Tibial nerve (tissue), 4 donors: ENCODE data around the gene HES4. TPM values are rescaled to one million over a fixed set of nuclear protein-coding genes. Genes with fewer than 3 reads are reported as not detected.

Source experiments
- DNase-seq, 2 donors: peaks; one replicate each; pipeline ENCODE4 v3.0.0-alpha.2; 2019; ENCODE audit warnings: low spot score in 2 of 2
- H3K27ac ChIP-seq, 4 donors: fragments of 200-600 bp; sonication (generic) in 3 of 4; one replicate each; pipeline ENCODE4 v1.5.1; 2017 to 2019; ENCODE audit warnings: mild to moderate bottlenecking in 1 of 4
- H3K27me3 ChIP-seq, 2 donors: fragments of 200-600 bp; sonication (generic) in 1 of 2; one replicate each; pipeline versions ENCODE4 v1.5.1 to v1.6.0; 2017 to 2019
- H3K36me3 ChIP-seq, 3 donors: fragments of 200-600 bp; sonication (generic); one replicate each; pipeline ENCODE4 v1.5.1; 2018 to 2019
- H3K4me1 ChIP-seq, 4 donors: fragments of 200-600 bp; sonication (generic) in 3 of 4; one replicate each; pipeline ENCODE4 v1.5.1; 2017 to 2019
- H3K4me3 ChIP-seq, 4 donors: fragments of 200-600 bp; sonication (generic) in 3 of 4; one replicate each; pipeline ENCODE4 v1.5.1; 2017 to 2019; ENCODE audit warnings: mild to moderate bottlenecking in 1 of 4, moderate library complexity in 1 of 4
- H3K9me3 ChIP-seq, 4 donors: fragments of 200-600 bp; sonication (generic) in 3 of 4; one replicate each; pipeline ENCODE4 v1.5.1; 2017 to 2019
- CTCF ChIP-seq, 5 experiments: fragments of 200-600 bp in 3 of 5; fragments of 450-650 bp in 2 of 5; sonication (generic) in 3 of 5; IDR thresholded peaks; one replicate each; pipeline ENCODE4 v1.5.1; 2016 to 2019; ENCODE audit warnings: antibody characterized with exemption in 5 of 5, mild to moderate bottlenecking in 3 of 5, moderate library complexity in 2 of 5
- EP300 ChIP-seq, 2 donors: sonication (generic); formaldehyde crosslinking; IDR thresholded peaks; one replicate each; pipeline ENCODE4 v1.6.1; 2017; ENCODE audit warnings: antibody characterized with exemption in 2 of 2, mild to moderate bottlenecking in 1 of 2
- POLR2A ChIP-seq, 2 donors: fragments of 450-650 bp; IDR thresholded peaks; one replicate each; pipeline ENCODE4 v1.6.1; 2017; ENCODE audit warnings: antibody characterized with exemption in 2 of 2, mild to moderate bottlenecking in 2 of 2, moderate library complexity in 2 of 2
- WGBS, 2 donors: methylation state at CpG; one replicate each; pipeline ENCODE4 v1.1.5; 2018; 5-methylcytosine and 5-hydroxymethylcytosine counted together
- total RNA-seq, 4 donors: library from RNA; depleted of rRNA; stranded (reverse); fragments of >200 nt; gene quantifications; one replicate each; pipeline ENCODE4 v1.1.0, GENCODE V29; 2016

Gene HES4
- total RNA-seq, 4 donors from 2014 or later = 26.9 to 70.8 (median 58.7) TPM

GRCh38 chr1:985126-985525 is 14.8 kb downstream of the HES4 start:
- no peaks in the 10 kb centered on the region for H3K36me3 ChIP-seq
- H3K27me3 ChIP-seq = peaks cover 0 to 22% of the 10 kb centered on the region in 2 donors
- TF ChIP-seq CTCF (IDR thresholded peaks at IDR 0.05) (no peak), EP300 (IDR thresholded peaks at IDR 0.05) (no peak), POLR2A (IDR thresholded peaks at IDR 0.05) (no peak)
- WGBS, 2 donors = 69 to 78% methylated on average over 13 of the region's 13 CpGs
- no peak overlapping the region for H3K4me3 ChIP-seq
- H3K27ac ChIP-seq = no peak overlapping the region
- DNase-seq = no peak
- H3K9me3 ChIP-seq = no peaks in the 10 kb centered on the region
- peaks cover 0 to 7% (median 2%) of the 10 kb centered on the region in 4 donors for H3K4me1 ChIP-seq

DNA sequence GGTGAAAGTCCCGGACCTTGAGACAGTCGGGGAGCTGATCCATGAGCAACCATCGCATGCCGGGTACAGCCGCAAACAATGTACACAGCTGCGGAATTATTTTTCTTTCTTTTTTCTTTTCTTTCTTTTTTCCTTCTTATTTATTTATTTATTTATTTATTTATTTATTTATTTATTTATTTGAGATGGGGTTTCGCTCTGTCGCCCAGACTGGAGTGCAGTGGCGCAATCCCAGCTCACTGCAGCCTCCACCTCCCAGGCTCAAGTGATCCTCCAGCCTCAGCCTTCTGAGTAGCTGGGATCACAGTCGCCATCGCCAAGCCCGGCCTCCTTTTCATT is 15.5 kb downstream of the HES4 start:
- no peak for TF ChIP-seq POLR2A (IDR thresholded peaks at IDR 0.05)
- peak in 1 of 5 experiments; percentile 4 for TF ChIP-seq CTCF (IDR thresholded peaks at IDR 0.05)
- Histone ChIP-seq H3K4me3 (no peak overlapping the region), H3K27ac (no peak overlapping the region), H3K36me3 (no peaks in the 10 kb centered on the region), H3K9me3 (no peaks in the 10 kb centered on the region), H3K27me3 (peaks cover 0 to 22% of the 10 kb centered on the region in 2 donors), H3K4me1 (peaks cover 0 to 7% (median 2%) of the 10 kb centered on the region in 4 donors)
- no peak for DNase-seq
- WGBS, 2 donors = 46 to 59% methylated on average over 12 of the region's 12 CpGs

DNA sequence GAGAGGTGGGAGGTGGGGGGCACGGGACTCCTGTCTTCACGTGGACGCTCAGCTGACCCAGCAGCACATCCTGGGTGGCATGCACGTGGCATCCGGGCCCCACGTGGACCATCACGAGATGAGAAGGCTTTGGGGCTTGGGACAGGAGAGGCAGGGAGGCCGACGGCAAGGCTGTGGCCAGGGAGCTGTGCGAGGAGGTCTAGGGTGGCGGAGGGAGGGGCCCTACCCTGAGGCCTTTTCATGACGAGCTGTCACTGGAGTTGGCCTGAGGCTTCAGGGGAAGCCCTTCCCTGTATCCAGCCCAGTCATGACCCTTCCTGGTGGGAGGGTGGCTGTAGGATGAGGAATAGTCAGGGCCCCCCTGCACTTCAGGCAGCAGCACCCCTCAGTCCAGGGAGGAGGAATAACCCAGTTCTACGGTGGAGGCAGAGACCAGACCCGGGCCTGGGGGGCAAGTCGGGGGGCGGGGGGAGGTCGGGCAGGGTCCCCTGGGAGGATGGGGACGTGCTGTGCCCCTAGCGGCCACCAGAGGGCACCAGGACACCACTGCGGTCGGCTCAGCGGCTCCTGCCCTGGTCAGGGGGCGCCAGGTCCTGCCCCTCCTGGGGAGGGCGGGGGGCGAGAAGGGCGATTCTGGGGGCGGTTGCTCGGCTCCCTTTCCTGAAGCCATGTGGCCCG is 16.0 kb downstream of the HES4 start:
- TF ChIP-seq CTCF (IDR thresholded peaks at IDR 0.05) = peak; percentile 60 to 95 (median 94)
- TF ChIP-seq EP300 (IDR thresholded peaks at IDR 0.05) = no peak
- no peak for TF ChIP-seq POLR2A (IDR thresholded peaks at IDR 0.05)
- DNase-seq = no peak

GRCh38 chr1:982765-983436 is 17.0 kb downstream of the HES4 start:
- H3K9me3 ChIP-seq = no peaks in the 10 kb centered on the region
- peaks cover 0 to 22% of the 10 kb centered on the region in 2 donors for H3K27me3 ChIP-seq
- no peak overlapping the region for H3K4me3 ChIP-seq
- TF ChIP-seq CTCF (IDR thresholded peaks at IDR 0.05) (no peak), EP300 (IDR thresholded peaks at IDR 0.05) (no peak), POLR2A (IDR thresholded peaks at IDR 0.05) (no peak)
- H3K36me3 ChIP-seq = no peaks in the 10 kb centered on the region
- H3K27ac ChIP-seq = no peak overlapping the region
- WGBS, 2 donors = 77 to 83% methylated on average over 42 of the region's 43 CpGs
- H3K4me1 ChIP-seq = peaks cover 0 to 7% (median 2%) of the 10 kb centered on the region in 4 donors
- DNase-seq = no peak

More for the DNA sequence above, 16.0 kb downstream of the HES4 start:
- Histone ChIP-seq H3K27ac (no peak overlapping the region), H3K27me3 (peaks cover 0 to 22% of the 10 kb centered on the region in 2 donors), H3K36me3 (no peaks in the 10 kb centered on the region), H3K4me3 (no peak overlapping the region), H3K9me3 (no peaks in the 10 kb centered on the region), H3K4me1 (peaks cover 0 to 7% (median 2%) of the 10 kb centered on the region in 4 donors)
- WGBS, 2 donors = 31 to 36% methylated on average over 18 to 22 of the region's 29 CpGs

- 58 to 60% methylated on average over 16 of the region's 28 CpGs for WGBS, 2 donors
- peaks cover 0 to 7% (median 2%) of the 10 kb centered on the region in 4 donors for H3K4me1 ChIP-seq
- H3K36me3 ChIP-seq = no peaks in the 10 kb centered on the region
- H3K9me3 ChIP-seq = no peaks in the 10 kb centered on the region
- no peak for DNase-seq
- TF ChIP-seq EP300 (IDR thresholded peaks at IDR 0.05) (no peak), POLR2A (IDR thresholded peaks at IDR 0.05) (no peak), CTCF (IDR thresholded peaks at IDR 0.05) (no peak)
- peaks cover 0 to 22% of the 10 kb centered on the region in 2 donors for H3K27me3 ChIP-seq
- no peak within 1 kb of the TSS for H3K4me3 ChIP-seq
- H3K27ac ChIP-seq = no peak within 1 kb of the TSS
Measured at GRCh38 chr1:981955-982558, 17.8 kb downstream of the HES4 start, which contains the start of gene PERM1. Gene PERM1, minus strand, starts transcription at chr1:982093. Its CDS starts 1,064 bp downstream, at chr1:981029.
